Pancreas (tissue), 10 donors: Measurements from ENCODE around the gene HYAL2. TPM values are rescaled to one million over a fixed set of nuclear protein-coding genes. Genes with fewer than 3 reads are reported as not detected.
"Not testable (repeated sequence)": the region's sequence is repeated elsewhere in the genome, so short reads cannot be mapped to it uniquely, and the experiment has no call there.

Source experiments
- ATAC-seq, 4 donors: fragments of 200-7000 bp; cut with Tn5 transposase; one replicate each; pipeline versions ENCODE4 v1.8.0 to v1.9.1; 2020; ENCODE audit warnings: mild to moderate bottlenecking in 4 of 4, moderate library complexity in 4 of 4
- DNase-seq, 6 donors: peaks; one replicate each; pipeline ENCODE4 v3.0.0-alpha.2; 2020
- FAIRE-seq: peaks from 2 replicates; lab custom pipeline; 2012; peaks lifted over from hg19 to GRCh38; lab: Jason Lieb, UNC
- H3K27ac ChIP-seq, 4 donors: fragments of 200-600 bp; sonication (generic); 1 replicate in 3 of 4; 2 replicates in 1 of 4; pipeline versions ENCODE4 v1.5.0 to v1.8.0; 2020
- H3K27me3 ChIP-seq, 4 donors: fragments of 200-600 bp; one replicate each; pipeline ENCODE4 v1.8.0; 2021
- H3K36me3 ChIP-seq, 3 donors: fragments of 200-600 bp; sonication (generic) in 1 of 3; one replicate each; pipeline versions ENCODE4 v1.5.0 to v1.8.0; 2020 to 2021
- H3K4me1 ChIP-seq, 3 donors: fragments of 200-600 bp; one replicate each; pipeline ENCODE4 v1.8.0; 2021
- H3K4me3 ChIP-seq, 4 donors: fragments of 200-600 bp; sonication (generic) in 2 of 4; one replicate each; pipeline versions ENCODE4 v1.5.0 to v1.8.0; 2020 to 2021
- H3K9me3 ChIP-seq, 4 donors: fragments of 200-600 bp; one replicate each; pipeline ENCODE4 v1.8.0; 2021
- WGBS, 2 donors: extraction: QIAGEN DNeasy Blood & Tissue Kit; methylation state at CpG; one replicate each; pipeline ENCODE4 v1.1.7; 2013; 5-methylcytosine and 5-hydroxymethylcytosine counted together
- intact Hi-C, 3 donors: fragments of 100-400 bp; cut with DNase I; formaldehyde crosslinking; loops; one replicate each; pipeline versions ENCODE4 v1.11.1 to v1.14.2; 2022
- polyA plus RNA-seq, 2 donors: library from polyadenylated mRNA; stranded (reverse); fragments of 200-250 nt; gene quantifications; one replicate each; pipeline ENCODE4 v1.2.3, GENCODE V29; 2013
- total RNA-seq, 6 donors: library from RNA; stranded (reverse); fragmentation: NEBNext Ultra II Directional in 4 of 6; extraction: Animal tissue kit (Norgen Biotek cat#: 25700) in 4 of 6; gene quantifications; one replicate each; pipeline versions ENCODE4 v1.2.1 to v1.2.4, GENCODE V29; 2021 to 2023
- TF ChIP-seq, protein P1 (sequence below), 4 donors: fragments of 200-600 bp; sonication (generic) in 3 of 4; IDR thresholded peaks; one replicate each; pipeline versions ENCODE4 v1.5.0 to v1.8.0; 2021; ENCODE audit warnings: antibody characterized with exemption in 4 of 4
- donor health status: healthy with polysubstance abuse.
- donor health status: DM: no; HTN: no; CAD: no; lungs with moderate emphysema.
- donor health status: DM: no; HTN: no; CAD: no.
- donor health status: control.
- donor health status: control.
- donor health status: Bipolar disorder and iron deficiency.
- donor health status: DM: yes; HTN: yes; CAD: no.
- donor health status: DM: no; HTN: no; CAD: no.
- donor health status: DM: no; HTN: no; CAD: no.
- donor health status: DM: yes; HTN: yes; CAD: no.

Gene HYAL2
- total and polyA plus RNA-seq, 8 donors: 6.3 to 39.5 (median 14.3) TPM

DNA sequence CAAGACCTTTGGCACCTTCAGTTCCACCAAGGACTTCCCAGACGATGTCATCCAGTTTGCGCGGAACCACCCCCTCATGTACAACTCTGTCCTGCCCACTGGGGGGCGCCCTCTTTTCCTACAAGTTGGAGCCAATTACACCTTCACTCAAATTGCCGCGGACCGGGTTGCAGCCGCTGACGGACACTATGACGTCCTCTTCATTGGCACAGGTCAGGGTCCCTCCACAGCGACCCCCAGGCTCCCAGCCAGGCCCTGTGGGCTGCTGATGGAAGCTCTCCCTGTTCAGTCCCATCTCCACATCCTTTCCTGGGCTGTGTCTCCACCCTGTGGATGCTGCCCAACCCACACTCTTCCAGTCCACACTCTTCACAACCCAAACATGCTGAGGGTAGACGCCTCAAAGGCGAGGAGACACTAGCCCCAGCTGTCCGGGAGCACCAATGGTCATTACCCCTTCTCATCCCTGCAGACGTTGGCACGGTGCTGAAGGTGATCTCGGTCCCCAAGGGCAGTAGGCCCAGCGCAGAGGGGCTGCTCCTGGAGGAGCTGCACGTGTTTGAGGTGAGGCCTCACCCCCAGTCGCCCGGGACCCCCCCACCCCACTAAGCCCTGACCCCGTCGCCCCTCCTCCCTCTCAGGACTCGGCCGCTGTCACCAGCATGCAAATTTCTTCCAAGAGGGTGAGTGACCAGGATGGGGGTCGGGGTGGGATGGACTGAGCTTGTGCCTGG, 48.0 kb downstream of the HYAL2 start:
- Histone ChIP-seq H3K4me1 (peaks cover 4 to 14% (median 10%) of the 10 kb centered on the region in 3 donors), H3K36me3 (peaks cover 0 to 18% (median 5%) of the 10 kb centered on the region in 3 donors), H3K9me3 (no peaks in the 10 kb centered on the region), H3K27ac (no peak overlapping the region), H3K27me3 (no peaks in the 10 kb centered on the region), H3K4me3 (no peak overlapping the region)
- FAIRE-seq (no peak), ATAC-seq (peak in 3 of 4 donors; percentile 19 to 41 (median 40)), DNase-seq (peak in 3 of 6 donors; percentile 67 to 83 (median 69))
- TF ChIP-seq, protein P1, sequence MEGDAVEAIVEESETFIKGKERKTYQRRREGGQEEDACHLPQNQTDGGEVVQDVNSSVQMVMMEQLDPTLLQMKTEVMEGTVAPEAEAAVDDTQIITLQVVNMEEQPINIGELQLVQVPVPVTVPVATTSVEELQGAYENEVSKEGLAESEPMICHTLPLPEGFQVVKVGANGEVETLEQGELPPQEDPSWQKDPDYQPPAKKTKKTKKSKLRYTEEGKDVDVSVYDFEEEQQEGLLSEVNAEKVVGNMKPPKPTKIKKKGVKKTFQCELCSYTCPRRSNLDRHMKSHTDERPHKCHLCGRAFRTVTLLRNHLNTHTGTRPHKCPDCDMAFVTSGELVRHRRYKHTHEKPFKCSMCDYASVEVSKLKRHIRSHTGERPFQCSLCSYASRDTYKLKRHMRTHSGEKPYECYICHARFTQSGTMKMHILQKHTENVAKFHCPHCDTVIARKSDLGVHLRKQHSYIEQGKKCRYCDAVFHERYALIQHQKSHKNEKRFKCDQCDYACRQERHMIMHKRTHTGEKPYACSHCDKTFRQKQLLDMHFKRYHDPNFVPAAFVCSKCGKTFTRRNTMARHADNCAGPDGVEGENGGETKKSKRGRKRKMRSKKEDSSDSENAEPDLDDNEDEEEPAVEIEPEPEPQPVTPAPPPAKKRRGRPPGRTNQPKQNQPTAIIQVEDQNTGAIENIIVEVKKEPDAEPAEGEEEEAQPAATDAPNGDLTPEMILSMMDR (IDR thresholded peaks at IDR 0.05): peak; percentile 23 to 65 (median 46)
- intact Hi-C loops: loop anchor here in 2 of 3 donors (5.0 kb wide), 2 partner anchors 47 to 82 kb away; partner anchors contain the start of gene GNAT1 (in 1 of the 2)
- 61 to 63% methylated on average over 26 of the region's 26 CpGs for WGBS, 2 donors

DNA sequence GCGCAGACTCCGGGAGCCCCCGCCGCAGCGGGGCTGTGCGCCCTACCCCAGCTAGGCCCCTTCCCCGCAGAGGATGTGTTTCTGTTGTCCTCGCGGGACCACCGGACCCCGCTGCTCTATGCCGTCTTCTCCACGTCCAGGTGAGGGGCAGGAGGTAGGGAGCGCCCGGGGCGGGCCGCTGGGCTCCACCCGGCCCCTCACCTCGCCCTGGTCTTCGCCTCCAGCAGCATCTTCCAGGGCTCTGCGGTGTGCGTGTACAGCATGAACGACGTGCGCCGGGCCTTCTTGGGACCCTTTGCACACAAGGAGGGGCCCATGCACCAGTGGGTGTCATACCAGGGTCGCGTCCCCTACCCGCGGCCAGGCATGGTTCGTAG, 48.9 kb downstream of the HYAL2 start:
- Histone ChIP-seq H3K27ac (no peak overlapping the region), H3K9me3 (no peaks in the 10 kb centered on the region), H3K27me3 (no peaks in the 10 kb centered on the region), H3K36me3 (peaks cover 0 to 18% (median 5%) of the 10 kb centered on the region in 3 donors), H3K4me1 (peaks cover 4 to 14% (median 14%) of the 10 kb centered on the region in 3 donors), H3K4me3 (no peak overlapping the region)
- TF ChIP-seq, protein P1 (IDR thresholded peaks at IDR 0.05): no peak
- intact Hi-C loops: loop anchor here in 2 of 3 donors (5.0 kb wide), 2 partner anchors 46 to 81 kb away; partner anchors contain the start of gene GNAT1 (in 1 of the 2)
- FAIRE-seq (no peak), ATAC-seq (no peak), DNase-seq (peak in 1 of 6 donors; percentile 36)
- WGBS, 2 donors: 71 to 75% methylated on average over 27 to 31 of the region's 31 CpGs

DNA sequence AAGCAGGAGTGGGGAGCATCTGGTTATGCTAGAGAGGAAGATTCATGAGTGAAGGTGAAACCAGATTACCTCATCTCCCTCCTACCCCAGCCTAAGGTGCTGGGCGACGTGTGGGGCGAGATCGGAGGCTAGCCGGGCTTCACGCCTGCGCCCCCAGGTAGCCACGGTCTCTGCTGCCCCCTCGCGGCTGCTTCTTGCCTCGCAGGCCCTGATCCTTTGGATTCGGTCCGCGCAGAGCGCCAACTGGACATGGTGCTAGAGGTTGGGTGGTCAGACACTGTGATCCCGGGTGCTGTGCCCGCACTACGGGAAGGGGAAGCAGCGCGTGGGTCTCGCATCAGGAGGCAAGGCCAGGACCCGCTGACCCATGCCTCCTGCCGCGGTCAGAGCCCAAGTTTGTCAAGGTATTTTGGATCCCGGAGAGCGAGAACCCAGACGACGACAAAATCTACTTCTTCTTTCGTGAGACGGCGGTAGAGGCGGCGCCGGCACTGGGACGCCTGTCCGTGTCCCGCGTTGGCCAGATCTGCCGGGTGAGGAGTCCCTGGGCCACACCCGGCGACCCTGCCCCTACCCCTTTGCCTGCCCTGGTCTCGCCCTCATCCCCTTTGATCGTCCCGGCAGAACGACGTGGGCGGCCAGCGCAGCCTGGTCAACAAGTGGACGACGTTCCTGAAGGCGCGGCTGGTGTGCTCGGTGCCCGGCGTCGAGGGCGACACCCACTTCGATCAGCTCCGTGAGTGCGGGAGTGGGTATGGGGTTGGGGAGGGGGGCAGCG, 49.4 kb downstream of the HYAL2 start:
- 16 to 19% methylated on average over 60 to 61 of the region's 61 CpGs for WGBS, 2 donors
- TF ChIP-seq, protein P1 (IDR thresholded peaks at IDR 0.05): peak; percentile 96 to 98 (median 96)
- Histone ChIP-seq H3K9me3 (no peaks in the 10 kb centered on the region), H3K4me1 (peaks cover 9 to 19% (median 18%) of the 10 kb centered on the region in 3 donors), H3K4me3 (peak overlapping the region in 1 of 4 donors; percentile 26), H3K27ac (peak overlapping the region in 3 of 4 donors; percentile 2 to 93 (median 11)), H3K27me3 (no peaks in the 10 kb centered on the region), H3K36me3 (peaks cover 0 to 18% (median 5%) of the 10 kb centered on the region in 3 donors)
- DNase-seq: peak; percentile 79 to 99 (median 92)
- intact Hi-C loops: loop anchor here in 2 of 3 donors (5.0 kb wide), 2 partner anchors 46 to 81 kb away; partner anchors contain the start of gene GNAT1 (in 1 of the 2)
- FAIRE-seq: no peak
- ATAC-seq: peak; percentile 53 to 78 (median 69)

DNA sequence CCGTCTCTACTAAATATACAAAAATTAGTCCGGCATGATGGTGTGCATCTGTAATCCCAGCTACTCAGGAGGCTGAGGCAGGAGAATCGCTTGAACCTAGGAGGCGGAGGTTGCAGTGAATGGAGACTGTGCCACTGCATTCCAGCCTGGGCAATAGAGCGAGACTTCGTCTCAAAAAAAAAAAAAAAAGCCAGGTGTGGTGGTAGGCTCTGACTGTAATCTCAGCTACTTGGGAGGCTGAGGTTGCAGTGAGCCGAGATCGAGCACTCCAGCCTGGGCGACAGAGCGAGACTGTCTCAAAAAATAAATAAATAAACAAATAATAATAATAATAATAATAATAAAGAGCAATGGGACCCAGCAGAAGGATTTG, 50.0 kb downstream of the HYAL2 start:
- intact Hi-C loops: loop anchor here in 2 of 3 donors (5.0 kb wide), 2 partner anchors 45 to 80 kb away; partner anchors contain the start of gene GNAT1 (in 1 of the 2)
- not testable (repeated sequence) for ATAC-seq, H3K9me3 ChIP-seq, H3K4me3 ChIP-seq, DNase-seq, FAIRE-seq, H3K27me3 ChIP-seq
- 60 to 62% methylated on average over 10 of the region's 10 CpGs for WGBS, 2 donors
- peaks cover 0 to 18% (median 5%) of the 10 kb centered on the region in 3 donors for H3K36me3 ChIP-seq
- peaks cover 15 to 24% (median 24%) of the 10 kb centered on the region in 3 donors for H3K4me1 ChIP-seq
- peak overlapping the region in 3 of 4 donors; percentile 2 to 93 (median 11) for H3K27ac ChIP-seq
